GM12878 (cell line): ENCODE data around the gene BNC2. TPM values are rescaled to one million over a fixed set of nuclear protein-coding genes. Genes with fewer than 3 reads are reported as not detected.

Experiments
- ATAC-seq: fragments of 200-7000 bp; cut with Tn5 transposase; 3 replicates; pipeline ENCODE4 v1.9.1; 2020; ENCODE audit warnings: mild to moderate bottlenecking, moderate library complexity
- BruUV-seq: library from RNA; stranded (reverse); fragments of 400-500 nt; replicated peaks from 2 replicates; lab custom pipeline; 2021; lab: Mats Ljungman, UMichigan
- CTCF ChIA-PET: fragments of 300-600 bp; sonication (Branson Sonifier 250); formaldehyde crosslinking; extraction: SDS; loops from one replicate; lab custom pipeline; 2021; ENCODE audit warnings: inconsistent platforms; lab: Yijun Ruan, JAX
- POLR2A ChIA-PET: fragments of 350-600 bp; formaldehyde crosslinking; extraction: SDS; loops from one replicate; lab custom pipeline; 2021; ENCODE audit warnings: inconsistent platforms; lab: Charles Lee
- RAD21 ChIA-PET: fragments of 300-600 bp; sonication (Branson Sonifier 250); formaldehyde crosslinking; loops from one replicate; lab custom pipeline; 2023; ENCODE audit warnings: antibody characterized with exemption; ENCODE audit not compliant: unreplicated experiment; lab: Charles Lee
- SMC1A ChIA-PET: fragments of 300-600 bp; sonication (Branson Sonifier 250); formaldehyde crosslinking; loops from one replicate; lab custom pipeline; 2023; ENCODE audit not compliant: unreplicated experiment, uncharacterized antibody; lab: Charles Lee
- DNase-seq: peaks from one replicate; pipeline ENCODE4 v3.0.0-alpha.2; 2011; ENCODE audit warnings: low read depth, low spot score
- FAIRE-seq: peaks from 3 replicates; lab custom pipeline; 2011; peaks lifted over from hg19 to GRCh38; lab: Jason Lieb, UNC
- H2AFZ ChIP-seq: 2 replicates; pipeline ENCODE4 v1.6.0; 2011; ENCODE audit warnings: low read depth, low read length, control low read depth; ENCODE audit not compliant: control insufficient read depth
- H3K27ac ChIP-seq: 2 replicates; pipeline ENCODE4 v1.5.1; 2011; ENCODE audit warnings: control low read depth; ENCODE audit not compliant: control insufficient read depth, insufficient read depth
- H3K27me3 ChIP-seq, 2 experiments: replicated peaks in 1 of 2; 2 replicates each; pipeline versions ENCODE4 v1.6.0 to v1.6.1; 2011; ENCODE audit warnings: low read length in 1 of 2; ENCODE audit not compliant: control insufficient read depth in 2 of 2, insufficient read depth in 2 of 2
- H3K36me3 ChIP-seq, 2 experiments: 2 replicates each; pipeline ENCODE4 v1.5.1; 2011; ENCODE audit warnings: low read length in 1 of 2; ENCODE audit not compliant: control insufficient read depth in 2 of 2, insufficient read depth in 2 of 2
- H3K4me1 ChIP-seq: 2 replicates; pipeline ENCODE4 v1.6.1; 2011; ENCODE audit warnings: mild to moderate bottlenecking, low read length, moderate library complexity, mixed read lengths; ENCODE audit not compliant: control insufficient read depth, insufficient read depth
- H3K4me2 ChIP-seq: 2 replicates; pipeline ENCODE4 v1.6.0; 2011; ENCODE audit warnings: control low read depth; ENCODE audit not compliant: control insufficient read depth, insufficient read depth
- H3K4me3 ChIP-seq: fragments of 200-600 bp; sonication (generic); 2 replicates; pipeline ENCODE4 v1.5.1; 2016
- H3K79me2 ChIP-seq: 2 replicates; pipeline ENCODE4 v1.6.0; 2011; ENCODE audit warnings: low read length; ENCODE audit not compliant: control insufficient read depth, insufficient read depth
- H3K9ac ChIP-seq: 2 replicates; pipeline ENCODE4 v1.8.0; 2011; ENCODE audit warnings: low read length, control low read depth, mixed read lengths; ENCODE audit not compliant: control insufficient read depth, insufficient read depth
- H3K9me3 ChIP-seq: replicated peaks from 3 replicates; pipeline ENCODE4 v1.5.1; 2011; ENCODE audit warnings: mild to moderate bottlenecking, low read length; ENCODE audit not compliant: control insufficient read depth, insufficient read depth
- H4K20me1 ChIP-seq: 2 replicates; pipeline ENCODE4 v1.6.0; 2011; ENCODE audit not compliant: control insufficient read depth, insufficient read depth
- BHLHE40 ChIP-seq, 2 experiments: fragments of 450-650 bp in 1 of 2; IDR thresholded peaks; 2 replicates each; pipeline ENCODE4 v1.6.1; 2011 to 2017; ENCODE audit warnings: low read depth in 2 of 2, borderline replicate concordance in 1 of 2, improper control_type of control experiment in 1 of 2, low read length in 1 of 2, mild to moderate bottlenecking in 1 of 2
- CHD4 ChIP-seq: fragments of 200-600 bp; sonication (generic); IDR thresholded peaks from 2 replicates; pipeline ENCODE4 v1.6.1; 2016; ENCODE audit warnings: mild to moderate bottlenecking
- E2F8 ChIP-seq: fragments of 450-650 bp; IDR thresholded peaks from 2 replicates; pipeline ENCODE4 v1.6.1; 2018; ENCODE audit warnings: mild to moderate bottlenecking, low read depth, moderate library complexity; ENCODE audit not compliant: partially characterized antibody
- EZH2 ChIP-seq: IDR thresholded peaks from 2 replicates; pipeline ENCODE4 v1.6.1; 2012; ENCODE audit warnings: low read depth, mild to moderate bottlenecking, control low read depth, inconsistent platforms, low read length, borderline replicate concordance; ENCODE audit not compliant: control insufficient read depth
- HDAC6 ChIP-seq: fragments of 200-600 bp; sonication (generic); IDR thresholded peaks from one replicate; pipeline ENCODE4 v1.8.0; 2017; ENCODE audit warnings: antibody characterized with exemption; ENCODE audit not compliant: unreplicated experiment
- IRF5 ChIP-seq: fragments of 450-650 bp; IDR thresholded peaks from 2 replicates; pipeline ENCODE4 v1.6.1; 2017; ENCODE audit warnings: borderline replicate concordance
- NR2C2 ChIP-seq: IDR thresholded peaks from 2 replicates; pipeline ENCODE4 v1.6.1; 2011; ENCODE audit warnings: borderline replicate concordance, low read depth; ENCODE audit not compliant: control insufficient read depth, insufficient read length
- RAD21 ChIP-seq: IDR thresholded peaks from 2 replicates; pipeline ENCODE4 v1.6.1; 2011; ENCODE audit warnings: mild to moderate bottlenecking, low read depth, low read length, moderate library complexity; ENCODE audit not compliant: insufficient read depth
- SMAD5 ChIP-seq: IDR thresholded peaks from 2 replicates; pipeline ENCODE4 v1.6.1; 2016; ENCODE audit warnings: antibody characterized with exemption, low read depth
- SUZ12 ChIP-seq: fragments of 200-600 bp; sonication (generic); IDR thresholded peaks from one replicate; pipeline ENCODE4 v1.6.1; 2018; ENCODE audit warnings: antibody characterized with exemption, mild to moderate bottlenecking; ENCODE audit not compliant: unreplicated experiment
- USF2 ChIP-seq: IDR thresholded peaks from 2 replicates; pipeline ENCODE4 v1.6.1; 2011; ENCODE audit warnings: low read depth, low read length, improper control_type of control experiment, borderline replicate concordance
- YY1 ChIP-seq: IDR thresholded peaks from 2 replicates; pipeline ENCODE4 v1.6.1; 2011; ENCODE audit warnings: low read depth, mild to moderate bottlenecking, low read length
- ZNF384 ChIP-seq: IDR thresholded peaks from 2 replicates; pipeline ENCODE4 v1.6.1; 2012; ENCODE audit warnings: low read depth, mild to moderate bottlenecking, low read length, improper control_type of control experiment, borderline replicate concordance
- WGBS: methylation state at CpG from one replicate; pipeline ENCODE4 v1.1.6; 2016; ENCODE audit warnings: low lambda C conversion rate; ENCODE audit not compliant: insufficient replicate concordance, insufficient coverage; ENCODE audit errors: missing lambda C conversion rate; 5-methylcytosine and 5-hydroxymethylcytosine counted together
- in situ Hi-C: fragments of 300-500 bp; cut with MboI; formaldehyde crosslinking; loops from 9 replicates; pipeline ENCODE4 v1.14.3; 2018; ENCODE audit warnings: mixed read lengths
- intact Hi-C: fragments of 100-400 bp; cut with micrococcal nuclease; formaldehyde crosslinking; loops from one replicate; pipeline ENCODE4 v1.14.2; 2022; ENCODE audit not compliant: unreplicated experiment
- polyA plus RNA-seq, 11 experiments: library from polyadenylated mRNA; depleted of rRNA in 4 of 11; unstranded in 6 of 11; stranded (reverse) in 5 of 11; fragments of >200 nt; fragmentation: Nextera tagmentation in 4 of 11; fragmentation: Illumina TruSeq in 1 of 11; extraction: Ambion mirVana in 4 of 11; extraction: Trizol in 1 of 11; gene quantifications; 1 replicate in 1 of 11; 2 replicates in 10 of 11; pipeline versions ENCODE4 v1.2.1 to v1.2.3, GENCODE V29; 2011 to 2016; ENCODE audit warnings: inconsistent platforms in 2 of 11, missing spikeins in 2 of 11, low read depth in 1 of 11
- total RNA-seq, 4 experiments: library from RNA; depleted of rRNA in 3 of 4; stranded (reverse); fragments of >200 nt in 3 of 4; fragmentation: Illumina TruSeq in 1 of 4; extraction: Trizol in 1 of 4; gene quantifications; 2 replicates each; pipeline versions ENCODE4 v1.2.1 to v1.2.3, GENCODE V29; 2013 to 2021

BNC2 gene
- total and polyA plus RNA-seq, 10 of the 15 experiments (the other 5 are each of a cell fraction or from before 2014, with no cell fraction given), result 0.05 to 14.5 (median 0.26) TPM

GRCh38 chr9:16542290-16542689 is 328.2 kb downstream of the BNC2 start (continued):
- no peak for TF ChIP-seq USF2
- TF ChIP-seq SUZ12, result no peak
- no peak for TF ChIP-seq YY1
- no peak for TF ChIP-seq RAD21
- TF ChIP-seq BHLHE40 (IDR thresholded peaks at IDR 0.05; ENCODE audit: borderline replicate concordance in 1 of 2, low read depth in 2 of 2, low read length in 1 of 2), result no peak
- TF ChIP-seq IRF5, result no peak
- no peak for TF ChIP-seq HDAC6

GRCh38 chr9:16540743-16541613 is 329.5 kb downstream of the BNC2 start:
- Histone ChIP-seq H3K9ac (no peak overlapping the region), H3K9me3 (no peaks in the 10 kb centered on the region), H3K27ac (no peak overlapping the region), H3K36me3 (no peaks in the 10 kb centered on the region), H3K27me3 (no peaks in the 10 kb centered on the region), H4K20me1 (no peaks in the 10 kb centered on the region), H2AFZ (no peak overlapping the region), H3K4me2 (no peak overlapping the region), H3K4me1 (no peaks in the 10 kb centered on the region), H3K79me2 (no peaks in the 10 kb centered on the region), H3K4me3 (no peak overlapping the region)
- in situ Hi-C loops (no loop called here), intact Hi-C loops (no loop called here)
- no peak for ATAC-seq
- DNase-seq, result no peak
- ChIA-PET CTCF (interaction anchor here (1.1 to 1.3 kb wide), 2 partner anchors 9 to 57 kb away, joined by 3 read pairs; no protein-coding TSS in a partner anchor), POLR2A (no interaction called here), SMC1A (interaction anchor here (0.7 to 1.6 kb wide), 6 partner anchors 9 to 23 kb away, joined by 3 to 6 read pairs (median 4); no protein-coding TSS in a partner anchor), RAD21 (interaction anchor here (1.6 kb wide), 1 partner anchor 53 kb away, joined by 3 read pairs; no protein-coding TSS in a partner anchor)
- FAIRE-seq, result no peak
- no TSS peak for BruUV-seq
- 12% methylated on average over 7 of the region's 7 CpGs for WGBS
- TF ChIP-seq SMAD5 (no peak), CHD4 (no peak), NR2C2 (no peak), EZH2 (no peak), ZNF384 (no peak), E2F8 (no peak)
